ENCODE data around the gene PTGFR.

PTGFR gene

DNA sequence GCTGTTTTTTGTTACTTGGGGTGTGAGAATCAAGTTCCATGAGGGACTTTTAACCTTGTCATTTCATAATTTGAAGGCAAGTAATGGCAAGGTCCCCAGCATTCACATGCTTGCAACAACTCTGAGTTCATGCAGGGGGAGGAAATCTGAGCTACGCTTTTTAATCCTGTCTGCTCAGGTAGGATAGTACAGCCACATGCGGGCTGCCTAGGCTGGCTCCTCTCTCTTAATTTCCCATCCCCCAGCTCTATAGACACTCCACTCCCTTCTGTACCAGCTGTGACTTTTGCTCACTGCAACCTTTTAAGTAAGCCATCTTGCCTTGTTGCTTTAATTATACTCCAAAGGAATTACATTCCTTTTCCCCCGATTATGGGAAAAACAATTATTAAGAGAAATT lies 30.1 kb downstream of the PTGFR start:
- DNase-seq (ENCODE audit: low read depth in 2 of 2), result no peak

DNA sequence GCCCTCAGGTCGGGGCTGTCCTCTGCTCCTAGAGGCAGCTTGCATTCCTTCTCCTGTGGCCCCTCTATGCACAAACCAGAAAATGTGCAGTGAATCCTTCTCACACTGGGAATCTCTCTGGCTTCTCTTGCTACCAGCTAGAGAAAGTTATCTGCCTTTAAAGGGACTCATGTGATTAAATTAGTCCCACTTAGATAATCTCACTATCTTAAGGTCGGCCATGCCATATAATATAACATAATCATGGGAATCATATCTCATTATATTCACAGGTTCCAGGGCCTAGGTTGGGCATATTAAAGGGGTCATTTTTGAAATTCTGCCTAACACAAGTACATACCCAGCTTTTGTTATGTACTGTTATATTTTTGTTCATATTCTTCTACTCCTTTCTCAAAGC lies 31.4 kb downstream of the PTGFR start:
- DNase-seq (ENCODE audit: low read depth in 2 of 2), result no peak

- DNase-seq (ENCODE audit: low read depth in 2 of 2), result no peak
Measured at GRCh38 chr1:78526496-78526895, 35.7 kb downstream of the PTGFR start.

DNA sequence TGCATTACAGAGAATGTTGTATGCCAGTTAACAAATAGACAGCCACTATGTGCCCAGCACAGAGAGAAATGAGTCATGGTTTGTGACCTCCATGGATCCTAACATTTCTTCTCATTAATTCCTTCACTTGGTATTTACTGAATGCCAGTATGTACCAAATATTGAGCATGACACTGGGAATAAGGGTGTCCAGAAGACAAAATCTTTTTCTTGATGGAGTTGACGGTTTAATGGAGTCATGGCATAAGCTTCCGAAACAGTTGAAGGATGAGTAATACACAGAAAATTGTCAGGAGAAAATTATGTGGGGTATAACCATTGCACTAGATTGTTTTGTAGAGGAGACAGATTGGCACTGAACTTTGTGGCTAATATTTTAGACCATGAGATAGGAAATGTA lies 36.9 kb downstream of the PTGFR start:
- no peak for DNase-seq (ENCODE audit: low read depth in 2 of 2)

DNA sequence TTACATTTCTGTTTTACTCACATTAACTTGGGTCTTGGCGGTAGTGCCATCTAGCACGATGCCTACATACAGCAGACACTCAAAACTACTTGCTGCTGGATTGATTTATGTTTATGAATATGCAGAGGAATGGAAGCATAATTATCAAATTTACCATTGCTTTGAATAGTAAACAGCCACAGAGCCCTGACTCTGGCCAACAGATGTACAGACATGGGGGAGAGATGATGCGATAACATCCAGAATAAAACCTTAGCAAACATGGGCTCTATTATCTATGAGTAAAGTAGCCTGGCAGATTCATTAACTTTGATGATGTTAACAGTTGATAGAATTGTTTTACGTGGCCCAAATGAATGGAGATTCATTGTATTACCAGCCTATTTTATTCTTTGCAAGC lies 42.8 kb downstream of the PTGFR start:
- no peak for DNase-seq (ENCODE audit: low read depth in 2 of 2)

DNA sequence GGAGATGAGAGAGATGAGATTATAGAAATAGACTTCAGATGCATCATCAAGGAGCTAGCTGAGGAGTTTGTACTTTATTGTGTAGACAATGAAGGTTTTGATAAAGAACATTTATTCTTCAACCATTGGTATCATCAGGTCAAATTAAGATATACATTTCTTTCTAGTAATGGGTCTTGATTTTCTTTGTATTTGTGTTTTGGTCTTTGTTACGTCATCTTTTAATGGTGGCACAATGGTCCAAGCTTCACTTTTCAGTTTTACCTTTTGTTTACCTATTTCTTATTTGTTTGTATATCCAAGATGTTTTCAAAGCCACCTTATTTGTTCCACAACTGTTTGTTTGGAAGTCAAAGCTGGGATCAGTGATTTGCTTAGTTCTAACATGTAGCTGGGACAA lies 44.5 kb downstream of the PTGFR start:
- DNase-seq (ENCODE audit: low read depth in 2 of 2), result no peak

DNA sequence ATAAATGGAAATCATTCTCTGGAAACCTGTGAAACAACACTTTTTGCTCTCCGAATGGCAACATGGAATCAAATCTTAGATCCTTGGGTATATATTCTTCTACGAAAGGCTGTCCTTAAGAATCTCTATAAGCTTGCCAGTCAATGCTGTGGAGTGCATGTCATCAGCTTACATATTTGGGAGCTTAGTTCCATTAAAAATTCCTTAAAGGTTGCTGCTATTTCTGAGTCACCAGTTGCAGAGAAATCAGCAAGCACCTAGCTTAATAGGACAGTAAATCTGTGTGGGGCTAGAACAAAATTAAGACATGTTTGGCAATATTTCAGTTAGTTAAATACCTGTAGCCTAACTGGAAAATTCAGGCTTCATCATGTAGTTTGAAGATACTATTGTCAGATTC lies 45.7 kb downstream of the PTGFR start:
- no peak for DNase-seq (ENCODE audit: low read depth in 2 of 2)

DNA sequence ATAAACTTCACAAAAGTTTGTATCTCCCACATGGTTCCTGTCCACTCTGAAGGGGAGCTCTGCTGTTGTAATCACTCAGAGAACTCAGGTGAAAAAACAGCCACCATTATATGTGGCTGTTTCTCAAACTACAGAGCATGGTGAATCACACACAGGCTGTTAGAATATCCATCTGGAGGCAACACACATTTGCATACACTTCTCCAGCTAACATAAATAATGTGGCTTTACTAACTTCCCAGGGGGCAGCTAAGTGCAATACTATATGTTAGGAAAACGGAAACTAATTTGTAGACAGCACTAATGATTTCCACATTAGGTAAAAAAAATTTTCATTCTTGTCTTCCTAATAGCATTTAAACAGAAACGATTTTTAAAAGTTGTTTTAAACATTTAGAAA lies 49.3 kb downstream of the PTGFR start:
- DNase-seq (ENCODE audit: low read depth in 2 of 2), result no peak

DNA sequence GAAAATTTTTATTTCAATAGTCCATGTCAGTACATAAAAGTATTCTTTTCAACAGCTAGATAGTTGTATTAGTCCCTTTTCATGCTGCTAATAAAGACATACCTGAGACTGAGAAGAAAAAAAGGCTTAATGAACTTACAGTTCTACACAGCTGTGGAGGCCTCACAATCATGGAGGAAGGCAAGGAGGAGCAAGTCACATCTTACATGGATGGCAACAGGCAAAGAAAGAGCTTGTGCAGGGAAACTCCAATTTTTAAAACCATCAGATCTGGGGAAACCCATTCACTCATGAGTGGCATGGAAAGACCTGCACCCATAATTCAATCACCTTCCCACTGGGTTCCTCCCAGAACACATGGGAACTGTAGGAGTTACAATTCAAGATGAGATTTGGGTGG lies 50.7 kb downstream of the PTGFR start:
- no peak for DNase-seq (ENCODE audit: low read depth in 2 of 2)

DNA sequence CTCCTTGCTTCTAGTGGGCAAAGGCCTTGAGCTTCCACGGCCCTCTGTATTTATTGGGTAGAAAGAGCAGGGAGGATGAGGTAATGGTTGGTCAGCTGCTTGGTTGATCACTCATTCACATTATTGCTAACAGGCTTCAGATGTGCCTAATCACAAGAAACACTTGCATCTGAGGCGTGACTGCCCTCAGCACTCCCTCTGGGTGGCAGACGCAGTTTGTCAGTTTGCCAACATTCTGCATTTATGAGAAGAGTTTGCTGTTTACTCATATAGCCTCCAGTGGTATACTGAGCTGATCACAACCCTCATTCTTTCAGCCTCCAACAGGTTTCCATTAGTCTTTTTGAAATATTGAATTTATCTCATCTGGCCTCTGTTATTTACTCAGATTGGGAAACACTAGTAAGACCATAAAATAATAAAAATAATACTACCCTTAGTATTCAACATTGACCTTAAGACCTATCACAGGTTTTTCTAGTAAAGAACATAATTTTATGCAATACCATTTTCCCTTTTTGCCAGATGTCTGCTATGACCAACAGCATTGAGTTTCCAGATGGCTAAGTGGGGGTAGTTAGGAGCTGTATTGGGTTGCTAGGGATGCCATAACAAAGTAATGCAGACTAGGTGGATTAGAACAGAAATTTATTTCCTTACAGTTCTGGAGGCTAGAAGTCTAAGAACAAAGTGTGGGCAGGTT lies 53.3 kb downstream of the PTGFR start:
- DNase-seq (ENCODE audit: low read depth in 2 of 2), result no peak

DNA sequence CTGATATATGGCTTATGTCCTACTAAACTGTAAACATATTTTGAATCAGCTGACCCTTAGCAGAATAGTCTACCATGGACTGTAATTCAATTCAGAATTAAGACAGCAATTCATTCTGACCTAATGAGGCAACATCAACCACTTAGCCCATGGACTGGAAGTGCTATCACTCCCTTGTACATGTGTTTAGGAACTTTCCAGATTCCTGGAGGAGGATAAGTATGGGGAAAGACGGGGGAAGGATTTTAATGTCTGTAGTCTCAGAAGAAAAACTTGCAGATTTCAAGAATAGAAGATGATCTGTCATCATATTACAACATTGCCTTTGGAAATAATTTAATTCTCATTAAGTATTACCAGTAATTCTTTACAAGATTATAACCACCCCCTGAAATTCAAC lies 56.3 kb downstream of the PTGFR start:
- DNase-seq (ENCODE audit: low read depth in 2 of 2), result no peak

GRCh38 chr1:78549331-78549730 lies 58.6 kb downstream of the PTGFR start:
- no peak for DNase-seq (ENCODE audit: low read depth in 2 of 2)

- DNase-seq (ENCODE audit: low read depth in 2 of 2), result no peak
Measured at GRCh38 chr1:78549891-78550290, 59.1 kb downstream of the PTGFR start.

- DNase-seq (ENCODE audit: low read depth in 2 of 2), result no peak
Measured at GRCh38 chr1:78553859-78554258, 63.1 kb downstream of the PTGFR start.

- no peak for DNase-seq (ENCODE audit: low read depth in 2 of 2)
Measured at GRCh38 chr1:78554840-78555239, 64.1 kb downstream of the PTGFR start.

GRCh38 chr1:78559680-78560079 lies 68.9 kb downstream of the PTGFR start:
- DNase-seq (ENCODE audit: low read depth in 2 of 2), result no peak

DNA sequence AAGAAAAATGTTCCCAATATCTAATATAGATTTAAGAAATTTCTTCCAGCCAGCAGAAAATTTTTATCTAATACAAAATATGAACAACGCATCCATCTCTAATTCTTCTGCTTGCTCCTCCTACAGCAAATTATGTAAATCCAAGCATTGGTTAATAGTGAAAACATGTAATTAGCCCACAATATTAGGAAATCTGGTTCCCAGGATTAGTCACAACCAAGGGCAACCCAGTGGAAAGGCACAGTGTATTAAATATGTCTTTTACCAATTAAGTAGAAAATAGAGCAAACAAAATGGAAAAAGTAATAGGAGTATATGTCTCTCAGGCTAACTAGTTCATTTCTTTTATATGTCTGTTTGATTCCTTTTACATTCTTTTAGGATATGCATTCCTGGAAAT lies 70.0 kb downstream of the PTGFR start:
- DNase-seq (ENCODE audit: low read depth in 2 of 2), result no peak

DNA sequence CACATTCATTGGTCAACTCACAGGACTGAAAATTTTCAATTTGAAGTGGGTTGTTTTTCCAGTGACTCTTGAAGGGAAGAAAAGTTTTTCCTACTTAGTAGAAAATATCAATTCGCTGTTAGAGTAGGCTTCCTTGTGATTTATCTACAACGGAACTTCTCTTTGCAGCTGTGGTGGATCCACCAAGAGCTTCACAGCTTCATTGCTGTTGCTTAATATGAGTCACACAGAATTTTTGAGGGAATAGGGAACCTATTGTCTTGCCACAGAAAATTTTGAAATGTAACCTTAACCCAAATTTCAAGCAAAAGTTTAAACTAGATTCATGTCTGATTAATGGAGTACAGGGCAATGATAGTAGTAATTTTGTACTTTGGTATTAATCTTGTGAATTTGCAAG lies 71.1 kb downstream of the PTGFR start:
- DNase-seq (ENCODE audit: low read depth in 2 of 2), result no peak

DNA sequence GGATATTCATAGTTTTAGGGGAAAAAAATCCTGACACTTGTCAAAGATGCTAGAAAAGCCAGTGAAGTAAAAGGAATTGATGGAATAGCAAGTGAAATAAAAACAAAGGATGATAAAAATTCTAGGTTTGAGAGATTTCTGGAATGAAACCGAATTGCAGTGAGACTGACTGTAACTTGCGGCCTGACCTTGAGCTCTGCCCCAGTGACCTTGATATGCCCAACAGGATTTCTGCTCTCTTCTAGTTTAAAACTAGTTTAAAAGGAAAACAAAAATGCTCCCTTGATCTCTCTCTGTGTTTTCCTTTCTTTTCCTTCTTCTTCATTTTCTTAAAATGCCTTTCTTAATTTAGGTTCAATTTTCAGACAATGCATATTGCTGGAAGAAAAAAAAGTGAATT lies 74.6 kb downstream of the PTGFR start:
- DNase-seq (ENCODE audit: low read depth in 2 of 2), result no peak

GRCh38 chr1:78570539-78570938 lies 79.8 kb downstream of the PTGFR start:
- no peak for DNase-seq (ENCODE audit: low read depth in 2 of 2)

DNA sequence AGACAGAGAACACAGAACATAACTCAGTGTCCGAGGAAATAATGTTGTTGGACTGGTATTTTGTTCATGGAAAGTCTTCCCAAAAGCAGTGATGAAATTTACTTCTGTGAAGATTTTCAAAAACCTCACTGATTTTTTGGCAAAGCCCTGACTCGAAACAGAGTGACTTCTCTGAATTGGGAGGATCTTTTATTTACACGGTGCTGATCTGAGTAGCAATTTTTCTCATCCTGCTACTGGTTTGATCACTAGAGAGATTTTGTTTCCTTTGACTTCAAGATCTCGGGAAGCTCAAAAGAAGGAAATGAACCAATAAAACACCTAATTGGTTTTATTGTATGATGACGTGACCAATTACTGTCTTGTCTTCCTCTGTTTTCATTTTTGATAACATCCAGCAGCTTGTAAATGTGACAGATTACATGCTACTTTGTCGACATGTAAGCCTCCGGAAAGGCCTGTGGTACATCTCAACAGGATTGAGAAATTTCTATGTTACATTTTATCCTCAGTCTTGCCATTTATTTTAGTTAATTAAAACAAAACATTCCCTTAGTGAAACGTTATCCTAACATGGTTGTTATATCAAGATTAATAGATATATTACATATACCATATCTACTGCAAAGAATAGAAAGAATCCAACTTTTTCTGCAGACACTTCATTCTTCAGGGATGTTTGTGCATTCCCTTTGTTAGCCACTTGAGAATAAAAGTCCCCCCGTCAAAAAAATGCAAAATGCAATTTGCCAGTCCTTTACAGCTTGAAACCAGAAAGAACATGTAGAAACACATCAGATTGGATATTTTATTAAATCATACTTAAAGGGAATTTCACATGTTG lies 86.7 kb downstream of the PTGFR start:
- DNase-seq (ENCODE audit: low read depth in 2 of 2), result no peak

DNA sequence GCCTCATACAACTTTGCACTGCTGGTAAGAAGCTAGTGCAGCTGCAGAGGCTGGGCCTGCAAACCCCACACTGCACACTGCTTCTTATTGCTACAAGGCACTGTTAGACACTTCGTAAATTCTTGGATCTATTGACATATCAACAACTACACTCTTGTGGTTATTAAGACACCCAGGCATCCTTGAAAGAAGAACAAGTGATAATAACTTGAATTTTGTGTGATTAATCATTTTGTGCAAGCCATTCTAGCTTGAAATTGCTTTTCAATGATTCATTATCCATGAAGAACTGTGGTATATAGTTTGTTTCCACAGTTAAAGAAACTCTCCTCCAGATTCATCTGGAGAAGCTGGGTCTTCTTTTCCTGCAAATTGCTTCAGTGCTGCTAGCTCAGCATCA lies 95.8 kb downstream of the PTGFR start:
- DNase-seq (ENCODE audit: low read depth in 2 of 2), result no peak

DNA sequence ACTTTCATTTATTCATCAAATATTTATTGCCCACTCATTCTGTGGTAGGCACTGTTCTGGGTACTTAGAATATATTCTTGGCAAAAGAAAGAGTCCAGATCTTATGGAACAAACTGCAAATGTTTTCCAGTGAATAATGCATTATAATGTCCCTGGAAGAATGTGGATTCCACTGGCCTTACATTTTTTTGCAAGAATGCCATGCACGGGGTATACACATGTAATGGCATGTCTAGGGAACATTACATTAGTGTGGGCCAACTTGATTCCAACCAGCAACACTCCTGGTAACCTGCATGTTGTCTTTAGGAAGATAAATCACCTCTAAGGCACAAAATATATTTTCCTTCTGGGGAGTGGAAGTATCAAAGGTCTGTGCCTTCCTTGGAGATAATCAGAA lies 96.4 kb downstream of the PTGFR start:
- DNase-seq (ENCODE audit: low read depth in 2 of 2), result no peak
